Activated naive CD4-positive, alpha-beta T cell treated with Interleukin-2 at 50 U/mL for 16 hours (primary cell): ENCODE data around the gene TSPY9.
"Not testable (repeated sequence)": the region's sequence is repeated elsewhere in the genome, so short reads cannot be mapped to it uniquely, and the experiment has no call there.

Experiments
- DNase-seq: peaks from one replicate; pipeline ENCODE4 v3.0.0-alpha.2; 2020

The TSPY9 gene

GRCh38 chrY:9486967-9487366 lies at the start of gene TSPY9:
Gene TSPY9, plus strand, starts transcription at chrY:9487267. Its CDS starts 46 bp downstream, at chrY:9487313.
- not testable (repeated sequence) for DNase-seq

- DNase-seq: not testable (repeated sequence)
Observed at GRCh38 chrY:9466655-9467054, 20.4 kb upstream of the TSPY9 start, which contains the start of gene TSPY1. Gene TSPY1, plus strand, starts transcription at chrY:9466955. Its CDS starts 46 bp downstream, at chrY:9467001.

GRCh38 chrY:9504396-9504795 lies 17.3 kb downstream of the TSPY9 start:
- not testable (repeated sequence) for DNase-seq

- not testable (repeated sequence) for DNase-seq
Observed at GRCh38 chrY:9516287-9516686, 29.2 kb downstream of the TSPY9 start.

GRCh38 chrY:9527580-9527979 lies 40.5 kb downstream of the TSPY9 start, which contains the start of gene TSPY10:
Gene TSPY10, plus strand, starts transcription at chrY:9527880. Its CDS starts 46 bp downstream, at chrY:9527926.
- not testable (repeated sequence) for DNase-seq
